ENCODE data around the gene EN2. TPM values are rescaled to one million over a fixed set of nuclear protein-coding genes. Genes with fewer than 3 reads are reported as not detected.

EN2 gene
- 0.07 and 0.08 TPM in 2 replicates for polyA plus RNA-seq (2013)

DNA sequence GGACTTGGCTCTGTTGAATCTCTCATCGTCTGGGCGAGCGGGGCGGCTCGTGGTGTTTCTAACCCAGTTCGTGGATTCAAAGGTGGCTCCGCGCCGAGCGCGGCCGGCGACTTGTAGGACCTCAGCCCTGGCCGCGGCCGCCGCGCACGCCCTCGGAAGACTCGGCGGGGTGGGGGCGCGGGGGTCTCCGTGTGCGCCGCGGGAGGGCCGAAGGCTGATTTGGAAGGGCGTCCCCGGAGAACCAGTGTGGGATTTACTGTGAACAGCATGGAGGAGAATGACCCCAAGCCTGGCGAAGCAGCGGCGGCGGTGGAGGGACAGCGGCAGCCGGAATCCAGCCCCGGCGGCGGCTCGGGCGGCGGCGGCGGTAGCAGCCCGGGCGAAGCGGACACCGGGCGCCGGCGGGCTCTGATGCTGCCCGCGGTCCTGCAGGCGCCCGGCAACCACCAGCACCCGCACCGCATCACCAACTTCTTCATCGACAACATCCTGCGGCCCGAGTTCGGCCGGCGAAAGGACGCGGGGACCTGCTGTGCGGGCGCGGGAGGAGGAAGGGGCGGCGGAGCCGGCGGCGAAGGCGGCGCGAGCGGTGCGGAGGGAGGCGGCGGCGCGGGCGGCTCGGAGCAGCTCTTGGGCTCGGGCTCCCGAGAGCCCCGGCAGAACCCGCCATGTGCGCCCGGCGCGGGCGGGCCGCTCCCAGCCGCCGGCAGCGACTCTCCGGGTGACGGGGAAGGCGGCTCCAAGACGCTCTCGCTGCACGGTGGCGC lies at the start of gene EN2:
EN2 (plus strand) TSS at position 19 of the 767 bp plus-strand sequence; CDS start at position 268, 249 bp downstream.
- H3K27ac ChIP-seq (ENCODE audit: low read depth, low read length) = no peak within 1 kb of the TSS
- H3K14ac ChIP-seq (ENCODE audit: low read length) = no peak within 1 kb of the TSS
- H3K9me3 ChIP-seq (ENCODE audit: insufficient read depth, low read depth, low read length) = peaks cover 4% of the 10 kb centered on the region
- no peak within 1 kb of the TSS for H3K4ac ChIP-seq (ENCODE audit: low read depth, low read length)
- H3K79me2 ChIP-seq (ENCODE audit: control insufficient read depth, insufficient read depth, low read length, poor library complexity) = no peaks in the 10 kb centered on the region
- H4K12ac ChIP-seq (ENCODE audit: low read depth, low read length) = no peak within 1 kb of the TSS
- peak; percentile 6 to 31 for DNase-seq
- no peak within 1 kb of the TSS for H3K4me3 ChIP-seq (ENCODE audit: low read depth, low read length)
- H3K79me1 ChIP-seq (ENCODE audit: low read length) = no peaks in the 10 kb centered on the region
- H3K36me3 ChIP-seq (ENCODE audit: control insufficient read depth in 1 of 2, insufficient read depth in 2 of 2, low read length in 2 of 2) = no peaks in the 10 kb centered on the region
- no peak within 1 kb of the TSS for H3K18ac ChIP-seq (ENCODE audit: low read length)
- H2AFZ ChIP-seq (ENCODE audit: insufficient read depth, low read length, poor library complexity) = peak within 1 kb of the TSS; percentile 31
- no peak within 1 kb of the TSS for H3K9ac ChIP-seq (ENCODE audit: low read length)
- H3K27me3 ChIP-seq (ENCODE audit: insufficient read depth, low read length) = peaks cover 95% of the 10 kb centered on the region
- H2BK12ac ChIP-seq (ENCODE audit: low read length) = no peak within 1 kb of the TSS
- no peak within 1 kb of the TSS for H3K23ac ChIP-seq (ENCODE audit: low read length)
- WGBS (ENCODE audit: extremely low coverage, insufficient coverage, insufficient read length) = no CpG with 5 or more reads among the region's 105 CpGs
- peak within 1 kb of the TSS; percentile 76 for H3K4me2 ChIP-seq (ENCODE audit: low read length)
- no peak within 1 kb of the TSS for H4K8ac ChIP-seq (ENCODE audit: low read depth, low read length)
- peaks cover 3 to 13% of the 10 kb centered on the region in 2 experiments for H3K4me1 ChIP-seq (ENCODE audit: control insufficient read depth in 1 of 2, insufficient read depth in 2 of 2, low read length in 2 of 2)
- H2AK5ac ChIP-seq (ENCODE audit: low read length) = no peak within 1 kb of the TSS
- H2BK120ac ChIP-seq (ENCODE audit: insufficient read depth, low read length, poor library complexity) = no peak within 1 kb of the TSS
- no peak within 1 kb of the TSS for H4K91ac ChIP-seq (ENCODE audit: low read depth, low read length)
- H2BK5ac ChIP-seq (ENCODE audit: low read depth, low read length, poor library complexity) = no peak within 1 kb of the TSS

DNA sequence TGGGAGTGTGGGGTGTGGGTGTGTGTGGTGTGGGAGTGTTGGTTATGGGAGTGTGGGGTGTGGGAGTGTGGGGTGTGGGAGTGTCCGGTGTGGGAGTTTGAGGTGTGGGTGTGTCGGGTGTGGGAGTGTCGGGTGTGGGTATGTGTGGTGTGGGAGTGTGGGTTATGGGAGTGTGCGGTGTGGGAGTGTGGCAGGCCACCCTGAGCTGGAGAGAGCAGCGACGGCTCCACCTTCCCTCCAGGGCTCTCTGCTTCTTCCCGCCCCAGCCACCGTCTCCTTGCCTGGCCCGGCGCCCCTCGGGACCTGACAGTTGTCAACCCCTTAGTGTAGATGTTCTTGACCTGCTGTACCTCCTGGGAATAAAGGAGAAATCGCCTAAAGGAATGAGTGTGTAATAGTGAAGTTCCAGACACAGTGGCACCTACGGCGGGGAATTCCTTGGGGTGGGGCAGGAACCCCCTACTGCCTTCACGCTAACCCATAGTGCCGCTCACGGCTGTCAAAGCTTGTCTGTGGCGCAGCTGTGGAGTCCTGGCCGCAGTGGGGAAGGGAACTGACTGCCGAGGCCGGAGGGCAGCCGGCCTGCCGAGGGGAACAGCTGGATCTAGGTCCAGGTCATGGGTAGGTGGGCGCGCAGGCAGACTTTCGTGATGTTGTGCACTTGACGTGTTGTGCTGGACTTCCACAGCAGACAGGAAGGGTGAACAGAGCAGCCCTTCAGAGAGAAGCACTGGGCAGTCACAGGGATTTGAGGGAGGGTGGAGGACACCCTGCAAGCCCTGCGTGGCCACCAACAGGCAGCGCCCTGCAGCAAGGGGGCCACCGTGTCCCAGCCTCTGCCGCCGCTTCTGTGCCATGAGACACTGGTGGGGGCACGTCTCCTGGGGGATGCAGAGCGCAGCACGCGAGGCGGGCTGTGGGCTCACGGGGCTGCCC lies 49.0 kb upstream of the EN2 start:
- Histone ChIP-seq H4K91ac (ENCODE audit: low read depth, low read length) (no peak overlapping the region), H4K12ac (ENCODE audit: low read depth, low read length) (no peak overlapping the region), H3K4me2 (ENCODE audit: low read length) (no peak overlapping the region), H3K9ac (ENCODE audit: low read length) (no peak overlapping the region), H3K79me2 (ENCODE audit: control insufficient read depth, insufficient read depth, low read length, poor library complexity) (no peaks in the 10 kb centered on the region), H3K14ac (ENCODE audit: low read length) (no peak overlapping the region), H3K27ac (ENCODE audit: low read depth, low read length) (no peak overlapping the region), H2AFZ (ENCODE audit: insufficient read depth, low read length, poor library complexity) (no peak overlapping the region), H2BK5ac (ENCODE audit: low read depth, low read length, poor library complexity) (no peak overlapping the region), H3K79me1 (ENCODE audit: low read length) (no peaks in the 10 kb centered on the region), H2BK12ac (ENCODE audit: low read length) (no peak overlapping the region), H2AK5ac (ENCODE audit: low read length) (no peak overlapping the region), H3K4ac (ENCODE audit: low read depth, low read length) (no peak overlapping the region), H3K23ac (ENCODE audit: low read length) (no peak overlapping the region), H3K36me3 (ENCODE audit: control insufficient read depth in 1 of 2, insufficient read depth in 2 of 2, low read length in 2 of 2) (no peaks in the 10 kb centered on the region), H3K4me1 (ENCODE audit: control insufficient read depth in 1 of 2, insufficient read depth in 2 of 2, low read length in 2 of 2) (peaks cover 19 to 26% of the 10 kb centered on the region in 2 experiments), H3K9me3 (ENCODE audit: insufficient read depth, low read depth, low read length) (peaks cover 9% of the 10 kb centered on the region), H3K4me3 (ENCODE audit: low read depth, low read length) (peak overlapping the region; percentile 15), H2BK120ac (ENCODE audit: insufficient read depth, low read length, poor library complexity) (no peak overlapping the region), H3K18ac (ENCODE audit: low read length) (no peak overlapping the region), H3K27me3 (ENCODE audit: insufficient read depth, low read length) (no peaks in the 10 kb centered on the region), H4K8ac (ENCODE audit: low read depth, low read length) (no peak overlapping the region)
- no peak for DNase-seq
- no CpG with 5 or more reads among the region's 38 CpGs for WGBS (ENCODE audit: extremely low coverage, insufficient coverage, insufficient read length)

DNA sequence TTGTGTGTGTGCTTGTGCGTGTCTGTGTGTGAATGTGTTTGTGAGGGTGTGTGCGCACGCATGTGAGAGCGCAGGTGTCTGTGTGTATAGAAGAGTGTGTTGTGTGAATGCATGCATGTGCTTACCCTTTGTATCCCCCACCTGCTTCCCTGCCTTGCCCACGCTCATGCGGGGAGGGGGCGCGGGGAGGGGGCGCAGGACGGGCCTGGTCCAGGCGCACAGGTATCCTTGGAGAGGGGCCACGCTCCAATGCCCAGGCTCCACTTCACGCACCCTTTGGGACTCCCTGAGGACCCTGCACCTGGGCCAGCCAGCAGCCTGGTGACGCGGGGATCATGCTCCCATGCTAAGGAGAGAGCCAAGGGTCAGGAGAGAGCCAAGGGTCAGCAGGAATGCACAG lies 47.9 kb upstream of the EN2 start:
- Histone ChIP-seq H3K4me1 (ENCODE audit: control insufficient read depth in 1 of 2, insufficient read depth in 2 of 2, low read length in 2 of 2) (peaks cover 19 to 26% of the 10 kb centered on the region in 2 experiments), H3K27me3 (ENCODE audit: insufficient read depth, low read length) (no peaks in the 10 kb centered on the region), H3K79me2 (ENCODE audit: control insufficient read depth, insufficient read depth, low read length, poor library complexity) (no peaks in the 10 kb centered on the region), H3K23ac (ENCODE audit: low read length) (no peak overlapping the region), H3K4ac (ENCODE audit: low read depth, low read length) (no peak overlapping the region), H2BK120ac (ENCODE audit: insufficient read depth, low read length, poor library complexity) (no peak overlapping the region), H3K27ac (ENCODE audit: low read depth, low read length) (no peak overlapping the region), H4K8ac (ENCODE audit: low read depth, low read length) (no peak overlapping the region), H3K79me1 (ENCODE audit: low read length) (no peaks in the 10 kb centered on the region), H2AK5ac (ENCODE audit: low read length) (no peak overlapping the region), H3K9ac (ENCODE audit: low read length) (no peak overlapping the region), H2AFZ (ENCODE audit: insufficient read depth, low read length, poor library complexity) (no peak overlapping the region), H2BK5ac (ENCODE audit: low read depth, low read length, poor library complexity) (no peak overlapping the region), H2BK12ac (ENCODE audit: low read length) (no peak overlapping the region), H3K14ac (ENCODE audit: low read length) (no peak overlapping the region), H3K9me3 (ENCODE audit: insufficient read depth, low read depth, low read length) (peaks cover 9% of the 10 kb centered on the region), H3K18ac (ENCODE audit: low read length) (no peak overlapping the region), H3K4me2 (ENCODE audit: low read length) (no peak overlapping the region), H3K4me3 (ENCODE audit: low read depth, low read length) (no peak overlapping the region), H4K91ac (ENCODE audit: low read depth, low read length) (no peak overlapping the region), H3K36me3 (ENCODE audit: control insufficient read depth in 1 of 2, insufficient read depth in 2 of 2, low read length in 2 of 2) (no peaks in the 10 kb centered on the region), H4K12ac (ENCODE audit: low read depth, low read length) (no peak overlapping the region)
- no CpG with 5 or more reads among the region's 15 CpGs for WGBS (ENCODE audit: extremely low coverage, insufficient coverage, insufficient read length)
- DNase-seq = no peak

DNA sequence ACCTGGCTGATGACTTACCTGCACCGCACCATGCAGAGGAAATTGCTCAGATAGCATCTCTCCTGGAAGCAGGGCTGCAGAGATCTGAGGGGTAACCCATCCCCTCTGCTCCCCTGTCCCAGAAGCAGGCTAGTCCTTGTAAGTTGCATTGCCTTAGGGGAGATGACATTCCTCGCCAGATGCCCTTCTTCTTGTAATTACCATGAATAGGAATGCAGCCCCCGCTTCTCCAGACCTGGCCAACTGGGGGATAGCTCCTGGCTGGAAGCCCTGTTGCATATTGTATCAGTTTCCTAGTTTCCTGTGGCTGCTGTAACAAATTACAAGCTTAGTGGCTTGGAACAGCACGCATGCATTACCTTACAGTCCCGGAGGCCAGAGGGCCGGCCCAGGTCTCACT lies 47.5 kb upstream of the EN2 start:
- DNase-seq = no peak
- no CpG with 5 or more reads among the region's 6 CpGs for WGBS (ENCODE audit: extremely low coverage, insufficient coverage, insufficient read length)
- Histone ChIP-seq H3K23ac (ENCODE audit: low read length) (no peak overlapping the region), H2AFZ (ENCODE audit: insufficient read depth, low read length, poor library complexity) (no peak overlapping the region), H3K9ac (ENCODE audit: low read length) (no peak overlapping the region), H3K14ac (ENCODE audit: low read length) (no peak overlapping the region), H3K4ac (ENCODE audit: low read depth, low read length) (no peak overlapping the region), H4K91ac (ENCODE audit: low read depth, low read length) (no peak overlapping the region), H2AK5ac (ENCODE audit: low read length) (no peak overlapping the region), H3K4me1 (ENCODE audit: control insufficient read depth in 1 of 2, insufficient read depth in 2 of 2, low read length in 2 of 2) (peaks cover 19 to 26% of the 10 kb centered on the region in 2 experiments), H3K36me3 (ENCODE audit: control insufficient read depth in 1 of 2, insufficient read depth in 2 of 2, low read length in 2 of 2) (no peaks in the 10 kb centered on the region), H3K27ac (ENCODE audit: low read depth, low read length) (no peak overlapping the region), H3K27me3 (ENCODE audit: insufficient read depth, low read length) (no peaks in the 10 kb centered on the region), H3K9me3 (ENCODE audit: insufficient read depth, low read depth, low read length) (peaks cover 9% of the 10 kb centered on the region), H3K4me2 (ENCODE audit: low read length) (no peak overlapping the region), H3K79me1 (ENCODE audit: low read length) (no peaks in the 10 kb centered on the region), H4K8ac (ENCODE audit: low read depth, low read length) (no peak overlapping the region), H4K12ac (ENCODE audit: low read depth, low read length) (no peak overlapping the region), H2BK5ac (ENCODE audit: low read depth, low read length, poor library complexity) (no peak overlapping the region), H3K79me2 (ENCODE audit: control insufficient read depth, insufficient read depth, low read length, poor library complexity) (no peaks in the 10 kb centered on the region), H3K4me3 (ENCODE audit: low read depth, low read length) (no peak overlapping the region), H3K18ac (ENCODE audit: low read length) (no peak overlapping the region), H2BK120ac (ENCODE audit: insufficient read depth, low read length, poor library complexity) (no peak overlapping the region), H2BK12ac (ENCODE audit: low read length) (no peak overlapping the region)

Data from trophoblast cell (in vitro differentiated cells and primary cell).